NB4 (cell line): Measurements from ENCODE around the gene ESRRG.

Experiments
- DNase-seq: peaks from one replicate; pipeline ENCODE4 v3.0.0; 2010; ENCODE audit warnings: low read depth
- H3K4me3 ChIP-seq: one replicate; pipeline ENCODE4 v1.5.1; 2011; ENCODE audit warnings: mild to moderate bottlenecking, low read depth, low read length, moderate library complexity
- CTCF ChIP-seq: IDR thresholded peaks from one replicate; pipeline ENCODE4 v1.5.1; 2012; ENCODE audit warnings: low read depth, low read length
- MAX ChIP-seq: IDR thresholded peaks from 2 replicates; pipeline ENCODE4 v1.6.1; 2011; ENCODE audit warnings: low read depth, low read length
- MYC ChIP-seq: IDR thresholded peaks from 2 replicates; pipeline ENCODE4 v1.6.1; 2011; ENCODE audit warnings: low read depth, low read length
- POLR2A ChIP-seq: IDR thresholded peaks from 2 replicates; pipeline ENCODE4 v1.6.1; 2011; ENCODE audit warnings: mild to moderate bottlenecking; ENCODE audit not compliant: insufficient read length; ENCODE audit errors: extremely low read depth

Gene ESRRG

GRCh38 chr1:216662681-216663080 lies 60.5 kb downstream of the ESRRG start:
- TF ChIP-seq CTCF (no peak), POLR2A (no peak), MYC (no peak), MAX (no peak)
- no peak overlapping the region for H3K4me3 ChIP-seq
- DNase-seq, result no peak

- DNase-seq, result no peak
- H3K4me3 ChIP-seq, result no peak overlapping the region
- TF ChIP-seq POLR2A (no peak), CTCF (no peak), MYC (no peak), MAX (no peak)
Observed at GRCh38 chr1:216660561-216660960, 62.7 kb downstream of the ESRRG start.

- no peak for DNase-seq
- H3K4me3 ChIP-seq, result no peak overlapping the region
- TF ChIP-seq CTCF, result no peak
- no peak for TF ChIP-seq MYC
- TF ChIP-seq MAX, result no peak
- no peak for TF ChIP-seq POLR2A
Observed at GRCh38 chr1:216653001-216653400, 70.2 kb downstream of the ESRRG start.

- no peak for DNase-seq
- TF ChIP-seq POLR2A (no peak), MYC (no peak), MAX (no peak), CTCF (no peak)
- H3K4me3 ChIP-seq, result no peak overlapping the region
Observed at GRCh38 chr1:216651826-216652418, 71.3 kb downstream of the ESRRG start.

GRCh38 chr1:216643176-216643575 lies 80.1 kb downstream of the ESRRG start:
- TF ChIP-seq MAX (no peak), CTCF (no peak), MYC (no peak), POLR2A (no peak)
- H3K4me3 ChIP-seq, result no peak overlapping the region
- no peak for DNase-seq
